GM23338 (cell line): ENCODE results near the gene ABCC3. TPM values are rescaled to one million over a fixed set of nuclear protein-coding genes. Genes with fewer than 3 reads are reported as not detected.

Experiments
- ATAC-seq: fragments of 200-7000 bp; cut with Tn5 transposase; 3 replicates; pipeline ENCODE4 v1.9.1; 2020
- DNase-seq: peaks from one replicate; pipeline ENCODE4 v3.0.0-alpha.2; 2015; ENCODE audit warnings: low spot score
- H2AFZ ChIP-seq: fragments of 200-600 bp; sonication (generic); 2 replicates; pipeline ENCODE4 v1.8.0; 2016; ENCODE audit warnings: antibody characterized with exemption, mild to moderate bottlenecking, moderate library complexity
- H3F3A ChIP-seq: fragments of 200-600 bp; sonication (generic); replicated peaks from 2 replicates; pipeline ENCODE4 v1.8.0; 2017; ENCODE audit warnings: antibody characterized with exemption, mixed run types, low read depth
- H3K27ac ChIP-seq: fragments of 200-600 bp; sonication (generic); 2 replicates; pipeline ENCODE4 v1.6.1; 2016; ENCODE audit warnings: low read depth
- H3K27me3 ChIP-seq: fragments of 200-600 bp; sonication (generic); 2 replicates; pipeline ENCODE4 v1.8.0; 2016; ENCODE audit warnings: mild to moderate bottlenecking, mixed run types, moderate library complexity; ENCODE audit not compliant: insufficient read depth
- H3K36me3 ChIP-seq: fragments of 200-600 bp; sonication (generic); 2 replicates; pipeline ENCODE4 v1.8.0; 2016; ENCODE audit warnings: mild to moderate bottlenecking; ENCODE audit not compliant: insufficient read depth
- H3K4me1 ChIP-seq: fragments of 200-600 bp; sonication (generic); 2 replicates; pipeline ENCODE4 v1.8.0; 2016; ENCODE audit warnings: mild to moderate bottlenecking, moderate library complexity; ENCODE audit not compliant: insufficient read depth
- H3K4me2 ChIP-seq: fragments of 200-600 bp; sonication (generic); 2 replicates; pipeline ENCODE4 v1.7.1; 2017; ENCODE audit warnings: mixed run types
- H3K4me3 ChIP-seq: fragments of 200-600 bp; sonication (generic); 2 replicates; pipeline ENCODE4 v1.6.1; 2016; ENCODE audit warnings: mixed run types
- H3K79me2 ChIP-seq: fragments of 200-600 bp; sonication (generic); replicated peaks from 2 replicates; pipeline ENCODE4 v1.8.0; 2017; ENCODE audit warnings: mild to moderate bottlenecking; ENCODE audit not compliant: insufficient read depth
- H3K9me2 ChIP-seq: fragments of 200-600 bp; sonication (generic); 2 replicates; pipeline ENCODE4 v1.8.0; 2017; ENCODE audit not compliant: insufficient read depth
- H4K20me1 ChIP-seq: fragments of 200-600 bp; sonication (generic); replicated peaks from 2 replicates; pipeline ENCODE4 v1.8.0; 2017; ENCODE audit warnings: mild to moderate bottlenecking; ENCODE audit not compliant: insufficient read depth
- H3K27ac Mint-ChIP-seq: 2 replicates; pipeline ENCODE4 v1.8.0; 2020; ENCODE audit warnings: inconsistent platforms, mild to moderate bottlenecking, moderate library complexity, mixed read lengths
- H3K27me3 Mint-ChIP-seq: 3 replicates; pipeline ENCODE4 v1.8.0; 2022; ENCODE audit warnings: low read depth, mild to moderate bottlenecking, moderate library complexity, mixed read lengths, inconsistent platforms; ENCODE audit not compliant: insufficient read depth, poor library complexity
- H3K36me3 Mint-ChIP-seq: 3 replicates; pipeline ENCODE4 v1.8.0; 2021; ENCODE audit warnings: low read depth, mild to moderate bottlenecking, inconsistent platforms, moderate library complexity, mixed read lengths
- H3K4me1 Mint-ChIP-seq: 3 replicates; pipeline ENCODE4 v1.8.0; 2020; ENCODE audit warnings: mild to moderate bottlenecking, inconsistent platforms, mixed read lengths
- H3K4me3 Mint-ChIP-seq: 3 replicates; pipeline ENCODE4 v1.8.0; 2021; ENCODE audit warnings: moderate library complexity, mild to moderate bottlenecking, inconsistent platforms, mixed read lengths
- H3K9me3 Mint-ChIP-seq: 3 replicates; pipeline ENCODE4 v1.8.0; 2020; ENCODE audit warnings: moderate library complexity, mild to moderate bottlenecking, inconsistent platforms, mixed read lengths
- CREB1 ChIP-seq: fragments of 250-450 bp; sonication (Bioruptor Pico); IDR thresholded peaks from 2 replicates; pipeline ENCODE4 v1.5.0; 2020; ENCODE audit warnings: low read depth, mild to moderate bottlenecking, moderate library complexity
- CTCF ChIP-seq, 2 experiments: fragments of 200-600 bp in 1 of 2; sonication (generic) in 1 of 2; conservative IDR thresholded peaks; 2 replicates each; pipeline versions ENCODE4 v1.5.1 to v1.6.1; 2016 to 2017; ENCODE audit warnings: antibody characterized with exemption in 2 of 2, low read depth in 2 of 2, mild to moderate bottlenecking in 2 of 2, moderate library complexity in 1 of 2
- EZH2 ChIP-seq: fragments of 200-600 bp; sonication (generic); IDR thresholded peaks from one replicate; pipeline ENCODE4 v1.8.0; 2017; ENCODE audit warnings: antibody characterized with exemption, mild to moderate bottlenecking, low read depth; ENCODE audit not compliant: unreplicated experiment
- EZH2phosphoT487 ChIP-seq: fragments of 200-600 bp; sonication (generic); IDR thresholded peaks from one replicate; pipeline ENCODE4 v1.8.1; 2018; ENCODE audit warnings: antibody characterized with exemption; ENCODE audit not compliant: unreplicated experiment
- JUNB ChIP-seq: IDR thresholded peaks from one replicate; pipeline ENCODE4 v1.6.1; 2016; ENCODE audit warnings: antibody characterized with exemption; ENCODE audit not compliant: unreplicated experiment
- NANOG ChIP-seq: IDR thresholded peaks from 2 replicates; pipeline ENCODE4 v1.6.1; 2016; ENCODE audit warnings: antibody characterized with exemption, borderline replicate concordance
- POLR2AphosphoS5 ChIP-seq: IDR thresholded peaks from 2 replicates; pipeline ENCODE4 v1.6.1; 2016; ENCODE audit warnings: antibody characterized with exemption, low read depth
- STAT1 ChIP-seq: IDR thresholded peaks from one replicate; pipeline ENCODE4 v1.6.1; 2016; ENCODE audit warnings: antibody characterized with exemption; ENCODE audit not compliant: unreplicated experiment
- ZNF114 ChIP-seq: fragments of 250-450 bp; sonication (Bioruptor Pico); IDR thresholded peaks from 2 replicates; pipeline ENCODE4 v1.5.0; 2020; ENCODE audit warnings: mild to moderate bottlenecking, moderate library complexity
- ZNF331 ChIP-seq: fragments of 250-450 bp; sonication (Bioruptor Pico); IDR thresholded peaks from 2 replicates; pipeline ENCODE4 v1.5.0; 2020; ENCODE audit warnings: low read depth, mild to moderate bottlenecking, moderate library complexity
- polyA plus RNA-seq: library from polyadenylated mRNA; unstranded; fragments of >200 nt; fragmentation: Nextera tagmentation; extraction: Ambion mirVana; gene quantifications from 2 replicates; pipeline ENCODE4 v1.2.1, GENCODE V29; 2016
- total RNA-seq: library from RNA; depleted of rRNA; stranded (reverse); fragments of >200 nt; shearing (Covaris generic); gene quantifications from 2 replicates; pipeline ENCODE4 v1.2.3, GENCODE V29; 2014
- TF ChIP-seq, protein P1 (sequence below): IDR thresholded peaks from one replicate; pipeline ENCODE4 v1.6.1; 2018; ENCODE audit warnings: antibody characterized with exemption; ENCODE audit not compliant: unreplicated experiment
- TF ChIP-seq, protein P2 (sequence below): IDR thresholded peaks from 2 replicates; pipeline ENCODE4 v1.6.1; 2016; ENCODE audit warnings: antibody characterized with exemption
- TF ChIP-seq, protein P3 (sequence below): fragments of 250-450 bp; sonication (Bioruptor Pico); IDR thresholded peaks from 2 replicates; pipeline ENCODE4 v1.5.0; 2020; ENCODE audit warnings: mild to moderate bottlenecking, moderate library complexity

ABCC3 gene
- total and polyA plus RNA-seq, 2 experiments from 2014 or later = not detected

- no peaks in the 10 kb centered on the region for H3K9me3 Mint-ChIP-seq
- no peak overlapping the region; the same call in 2 of the 3 replicates for H3K4me3 Mint-ChIP-seq
- no peaks in the 10 kb centered on the region for H3K36me3 Mint-ChIP-seq
- Histone ChIP-seq H4K20me1 (no peaks in the 10 kb centered on the region), H3K4me3 (no peak overlapping the region), H3K79me2 (no peaks in the 10 kb centered on the region), H3K4me2 (no peak overlapping the region), H3K27me3 (no peaks in the 10 kb centered on the region), H3F3A (no peaks in the 10 kb centered on the region), H2AFZ (no peak overlapping the region), H3K36me3 (no peaks in the 10 kb centered on the region), H3K9me2 (no peaks in the 10 kb centered on the region), H3K27ac (no peak overlapping the region), H3K4me1 (no peaks in the 10 kb centered on the region)
- peaks cover 8% of the 10 kb centered on the region for H3K27me3 Mint-ChIP-seq
- no peak for TF ChIP-seq ZNF114 (CRISPR knock-in tag)
- no peak for TF ChIP-seq JUNB
- TF ChIP-seq, protein P1, sequence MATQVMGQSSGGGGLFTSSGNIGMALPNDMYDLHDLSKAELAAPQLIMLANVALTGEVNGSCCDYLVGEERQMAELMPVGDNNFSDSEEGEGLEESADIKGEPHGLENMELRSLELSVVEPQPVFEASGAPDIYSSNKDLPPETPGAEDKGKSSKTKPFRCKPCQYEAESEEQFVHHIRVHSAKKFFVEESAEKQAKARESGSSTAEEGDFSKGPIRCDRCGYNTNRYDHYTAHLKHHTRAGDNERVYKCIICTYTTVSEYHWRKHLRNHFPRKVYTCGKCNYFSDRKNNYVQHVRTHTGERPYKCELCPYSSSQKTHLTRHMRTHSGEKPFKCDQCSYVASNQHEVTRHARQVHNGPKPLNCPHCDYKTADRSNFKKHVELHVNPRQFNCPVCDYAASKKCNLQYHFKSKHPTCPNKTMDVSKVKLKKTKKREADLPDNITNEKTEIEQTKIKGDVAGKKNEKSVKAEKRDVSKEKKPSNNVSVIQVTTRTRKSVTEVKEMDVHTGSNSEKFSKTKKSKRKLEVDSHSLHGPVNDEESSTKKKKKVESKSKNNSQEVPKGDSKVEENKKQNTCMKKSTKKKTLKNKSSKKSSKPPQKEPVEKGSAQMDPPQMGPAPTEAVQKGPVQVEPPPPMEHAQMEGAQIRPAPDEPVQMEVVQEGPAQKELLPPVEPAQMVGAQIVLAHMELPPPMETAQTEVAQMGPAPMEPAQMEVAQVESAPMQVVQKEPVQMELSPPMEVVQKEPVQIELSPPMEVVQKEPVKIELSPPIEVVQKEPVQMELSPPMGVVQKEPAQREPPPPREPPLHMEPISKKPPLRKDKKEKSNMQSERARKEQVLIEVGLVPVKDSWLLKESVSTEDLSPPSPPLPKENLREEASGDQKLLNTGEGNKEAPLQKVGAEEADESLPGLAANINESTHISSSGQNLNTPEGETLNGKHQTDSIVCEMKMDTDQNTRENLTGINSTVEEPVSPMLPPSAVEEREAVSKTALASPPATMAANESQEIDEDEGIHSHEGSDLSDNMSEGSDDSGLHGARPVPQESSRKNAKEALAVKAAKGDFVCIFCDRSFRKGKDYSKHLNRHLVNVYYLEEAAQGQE = no peak
- no peak for TF ChIP-seq STAT1
- TF ChIP-seq NANOG = no peak
- TF ChIP-seq, protein P2, sequence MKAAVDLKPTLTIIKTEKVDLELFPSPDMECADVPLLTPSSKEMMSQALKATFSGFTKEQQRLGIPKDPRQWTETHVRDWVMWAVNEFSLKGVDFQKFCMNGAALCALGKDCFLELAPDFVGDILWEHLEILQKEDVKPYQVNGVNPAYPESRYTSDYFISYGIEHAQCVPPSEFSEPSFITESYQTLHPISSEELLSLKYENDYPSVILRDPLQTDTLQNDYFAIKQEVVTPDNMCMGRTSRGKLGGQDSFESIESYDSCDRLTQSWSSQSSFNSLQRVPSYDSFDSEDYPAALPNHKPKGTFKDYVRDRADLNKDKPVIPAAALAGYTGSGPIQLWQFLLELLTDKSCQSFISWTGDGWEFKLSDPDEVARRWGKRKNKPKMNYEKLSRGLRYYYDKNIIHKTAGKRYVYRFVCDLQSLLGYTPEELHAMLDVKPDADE = no peak
- TF ChIP-seq EZH2 = no peak
- TF ChIP-seq, protein P3, sequence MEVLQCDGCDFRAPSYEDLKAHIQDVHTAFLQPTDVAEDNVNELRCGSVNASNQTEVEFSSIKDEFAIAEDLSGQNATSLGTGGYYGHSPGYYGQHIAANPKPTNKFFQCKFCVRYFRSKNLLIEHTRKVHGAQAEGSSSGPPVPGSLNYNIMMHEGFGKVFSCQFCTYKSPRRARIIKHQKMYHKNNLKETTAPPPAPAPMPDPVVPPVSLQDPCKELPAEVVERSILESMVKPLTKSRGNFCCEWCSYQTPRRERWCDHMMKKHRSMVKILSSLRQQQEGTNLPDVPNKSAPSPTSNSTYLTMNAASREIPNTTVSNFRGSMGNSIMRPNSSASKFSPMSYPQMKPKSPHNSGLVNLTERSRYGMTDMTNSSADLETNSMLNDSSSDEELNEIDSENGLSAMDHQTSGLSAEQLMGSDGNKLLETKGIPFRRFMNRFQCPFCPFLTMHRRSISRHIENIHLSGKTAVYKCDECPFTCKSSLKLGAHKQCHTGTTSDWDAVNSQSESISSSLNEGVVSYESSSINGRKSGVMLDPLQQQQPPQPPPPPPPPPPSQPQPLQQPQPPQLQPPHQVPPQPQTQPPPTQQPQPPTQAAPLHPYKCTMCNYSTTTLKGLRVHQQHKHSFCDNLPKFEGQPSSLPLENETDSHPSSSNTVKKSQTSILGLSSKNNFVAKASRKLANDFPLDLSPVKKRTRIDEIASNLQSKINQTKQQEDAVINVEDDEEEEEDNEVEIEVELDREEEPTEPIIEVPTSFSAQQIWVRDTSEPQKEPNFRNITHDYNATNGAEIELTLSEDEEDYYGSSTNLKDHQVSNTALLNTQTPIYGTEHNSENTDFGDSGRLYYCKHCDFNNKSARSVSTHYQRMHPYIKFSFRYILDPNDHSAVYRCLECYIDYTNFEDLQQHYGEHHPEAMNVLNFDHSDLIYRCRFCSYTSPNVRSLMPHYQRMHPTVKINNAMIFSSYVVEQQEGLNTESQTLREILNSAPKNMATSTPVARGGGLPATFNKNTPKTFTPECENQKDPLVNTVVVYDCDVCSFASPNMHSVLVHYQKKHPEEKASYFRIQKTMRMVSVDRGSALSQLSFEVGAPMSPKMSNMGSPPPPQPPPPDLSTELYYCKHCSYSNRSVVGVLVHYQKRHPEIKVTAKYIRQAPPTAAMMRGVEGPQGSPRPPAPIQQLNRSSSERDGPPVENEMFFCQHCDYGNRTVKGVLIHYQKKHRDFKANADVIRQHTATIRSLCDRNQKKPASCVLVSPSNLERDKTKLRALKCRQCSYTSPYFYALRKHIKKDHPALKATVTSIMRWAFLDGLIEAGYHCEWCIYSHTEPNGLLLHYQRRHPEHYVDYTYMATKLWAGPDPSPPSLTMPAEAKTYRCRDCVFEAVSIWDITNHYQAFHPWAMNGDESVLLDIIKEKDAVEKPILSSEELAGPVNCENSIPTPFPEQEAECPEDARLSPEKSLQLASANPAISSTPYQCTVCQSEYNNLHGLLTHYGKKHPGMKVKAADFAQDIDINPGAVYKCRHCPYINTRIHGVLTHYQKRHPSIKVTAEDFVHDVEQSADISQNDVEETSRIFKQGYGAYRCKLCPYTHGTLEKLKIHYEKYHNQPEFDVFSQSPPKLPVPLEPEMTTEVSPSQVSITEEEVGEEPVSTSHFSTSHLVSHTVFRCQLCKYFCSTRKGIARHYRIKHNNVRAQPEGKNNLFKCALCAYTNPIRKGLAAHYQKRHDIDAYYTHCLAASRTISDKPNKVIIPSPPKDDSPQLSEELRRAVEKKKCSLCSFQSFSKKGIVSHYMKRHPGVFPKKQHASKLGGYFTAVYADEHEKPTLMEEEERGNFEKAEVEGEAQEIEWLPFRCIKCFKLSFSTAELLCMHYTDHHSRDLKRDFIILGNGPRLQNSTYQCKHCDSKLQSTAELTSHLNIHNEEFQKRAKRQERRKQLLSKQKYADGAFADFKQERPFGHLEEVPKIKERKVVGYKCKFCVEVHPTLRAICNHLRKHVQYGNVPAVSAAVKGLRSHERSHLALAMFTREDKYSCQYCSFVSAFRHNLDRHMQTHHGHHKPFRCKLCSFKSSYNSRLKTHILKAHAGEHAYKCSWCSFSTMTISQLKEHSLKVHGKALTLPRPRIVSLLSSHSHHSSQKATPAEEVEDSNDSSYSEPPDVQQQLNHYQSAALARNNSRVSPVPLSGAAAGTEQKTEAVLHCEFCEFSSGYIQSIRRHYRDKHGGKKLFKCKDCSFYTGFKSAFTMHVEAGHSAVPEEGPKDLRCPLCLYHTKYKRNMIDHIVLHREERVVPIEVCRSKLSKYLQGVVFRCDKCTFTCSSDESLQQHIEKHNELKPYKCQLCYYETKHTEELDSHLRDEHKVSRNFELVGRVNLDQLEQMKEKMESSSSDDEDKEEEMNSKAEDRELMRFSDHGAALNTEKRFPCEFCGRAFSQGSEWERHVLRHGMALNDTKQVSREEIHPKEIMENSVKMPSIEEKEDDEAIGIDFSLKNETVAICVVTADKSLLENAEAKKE = no peak
- TF ChIP-seq EZH2phosphoT487 = no peak
- no peak for TF ChIP-seq CREB1 (CRISPR knock-in tag)
- no peak for TF ChIP-seq POLR2AphosphoS5
- no peak for TF ChIP-seq ZNF331
- no peak for TF ChIP-seq CTCF (conservative IDR thresholded peaks at IDR 0.05; ENCODE audit: low read depth in 2 of 2)
- ATAC-seq = no peak
- H3K4me1 Mint-ChIP-seq = peaks cover 17% of the 10 kb centered on the region
- no peak overlapping the region; the same call in 1 of the 2 replicates for H3K27ac Mint-ChIP-seq
- DNase-seq = no peak
Measured at GRCh38 chr17:50667259-50668024, 32.8 kb downstream of the ABCC3 start.
